Esophagus squamous epithelium (tissue), 5 donors: ENCODE results near the gene TMEM164. TPM values are rescaled to one million over a fixed set of nuclear protein-coding genes. Genes with fewer than 3 reads are reported as not detected.

Experiments used
- DNase-seq: peaks from one replicate; lab custom pipeline; 2025; lab: John Stamatoyannopoulos, UW
- H3K27ac ChIP-seq, 4 donors: fragments of 200-600 bp; sonication (generic); one replicate each; pipeline ENCODE4 v1.5.1; 2016 to 2019; ENCODE audit warnings: mild to moderate bottlenecking in 1 of 4
- H3K27me3 ChIP-seq, 4 donors: fragments of 200-600 bp; sonication (generic); 1 replicate in 3 of 4; 2 replicates in 1 of 4; pipeline versions ENCODE4 v1.5.1 to v1.6.0; 2017 to 2021; ENCODE audit warnings: antibody characterized with exemption in 1 of 4
- H3K36me3 ChIP-seq, 3 donors: fragments of 200-600 bp; sonication (generic); one replicate each; pipeline ENCODE4 v1.5.1; 2016 to 2019
- H3K4me1 ChIP-seq, 3 donors: fragments of 200-600 bp; sonication (generic); one replicate each; pipeline ENCODE4 v1.5.1; 2017 to 2019
- H3K4me3 ChIP-seq, 4 donors: fragments of 200-600 bp; sonication (generic); 1 replicate in 3 of 4; 2 replicates in 1 of 4; pipeline ENCODE4 v1.5.1; 2016 to 2019; ENCODE audit warnings: mild to moderate bottlenecking in 2 of 4, moderate library complexity in 1 of 4
- H3K9me3 ChIP-seq, 3 donors: fragments of 200-600 bp; sonication (generic); one replicate each; pipeline ENCODE4 v1.5.1; 2016 to 2019
- POLR2A ChIP-seq, 4 donors: fragments of 450-650 bp; IDR thresholded peaks; one replicate each; pipeline ENCODE4 v1.6.1; 2017; ENCODE audit warnings: antibody characterized with exemption in 4 of 4, mild to moderate bottlenecking in 4 of 4, moderate library complexity in 3 of 4
- WGBS, 2 donors: methylation state at CpG; one replicate each; pipeline ENCODE4 v1.1.5; 2018; 5-methylcytosine and 5-hydroxymethylcytosine counted together
- intact Hi-C: fragments of 100-400 bp; cut with DNase I; formaldehyde crosslinking; loops from one replicate; pipeline ENCODE4 v1.15.0; 2022
- total RNA-seq, 4 donors: library from RNA; depleted of rRNA; stranded (reverse); fragments of >200 nt; gene quantifications; one replicate each; pipeline ENCODE4 v1.1.0, GENCODE V29; 2016
- TF ChIP-seq, protein P1 (sequence below), 6 experiments: fragments of 450-650 bp in 4 of 6; fragments of 200-600 bp in 2 of 6; sonication (generic) in 2 of 6; IDR thresholded peaks; one replicate each; pipeline ENCODE4 v1.5.1; 2016 to 2019; ENCODE audit warnings: antibody characterized with exemption in 6 of 6, mild to moderate bottlenecking in 4 of 6, moderate library complexity in 4 of 6
- donor health status: DM: yes; HTN: yes; CAD: no.

Gene TMEM164
- total RNA-seq, 4 donors from 2014 or later, result 18.5 to 27.3 (median 23.6) TPM

DNA sequence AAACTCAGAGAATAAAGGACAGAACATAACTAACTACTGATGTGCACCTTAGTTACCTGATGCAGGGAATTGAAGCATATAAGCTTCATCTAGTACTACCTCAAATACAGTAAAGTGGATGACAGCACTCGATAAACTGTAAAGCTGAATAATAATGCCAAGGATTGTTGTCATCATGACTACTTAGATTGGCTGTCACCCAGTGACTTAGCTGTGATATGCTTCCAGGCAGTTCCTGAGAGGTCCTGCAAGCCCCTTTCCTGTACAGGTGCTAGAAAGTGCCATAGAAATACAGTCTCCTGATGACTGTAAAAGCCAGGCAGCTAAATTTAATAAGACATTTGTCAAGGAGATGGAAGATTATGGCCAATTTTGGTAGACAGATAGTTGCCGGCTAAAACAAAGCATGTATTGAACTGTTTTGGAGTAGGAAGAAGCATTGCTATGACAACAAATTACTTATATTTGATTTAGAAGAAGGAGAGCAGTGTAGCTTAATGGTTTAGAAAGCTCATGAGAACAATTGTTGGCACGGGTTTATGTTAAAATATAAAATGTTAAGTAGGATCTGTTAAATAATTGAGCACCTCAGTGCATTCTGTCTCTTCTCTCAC is 29.7 kb downstream of the TMEM164 start:
- H3K36me3 ChIP-seq, result no peaks in the 10 kb centered on the region
- intact Hi-C loops, result no loop called here
- peaks cover 0 to 20% (median 0%) of the 10 kb centered on the region in 3 donors for H3K4me1 ChIP-seq
- 16 to 41% methylated on average over 3 of the region's 3 CpGs for WGBS, 2 donors
- no peak for DNase-seq
- H3K4me3 ChIP-seq, result no peak overlapping the region
- no peaks in the 10 kb centered on the region for H3K27me3 ChIP-seq
- H3K9me3 ChIP-seq, result no peaks in the 10 kb centered on the region
- H3K27ac ChIP-seq, result no peak overlapping the region
- TF ChIP-seq, protein P1, sequence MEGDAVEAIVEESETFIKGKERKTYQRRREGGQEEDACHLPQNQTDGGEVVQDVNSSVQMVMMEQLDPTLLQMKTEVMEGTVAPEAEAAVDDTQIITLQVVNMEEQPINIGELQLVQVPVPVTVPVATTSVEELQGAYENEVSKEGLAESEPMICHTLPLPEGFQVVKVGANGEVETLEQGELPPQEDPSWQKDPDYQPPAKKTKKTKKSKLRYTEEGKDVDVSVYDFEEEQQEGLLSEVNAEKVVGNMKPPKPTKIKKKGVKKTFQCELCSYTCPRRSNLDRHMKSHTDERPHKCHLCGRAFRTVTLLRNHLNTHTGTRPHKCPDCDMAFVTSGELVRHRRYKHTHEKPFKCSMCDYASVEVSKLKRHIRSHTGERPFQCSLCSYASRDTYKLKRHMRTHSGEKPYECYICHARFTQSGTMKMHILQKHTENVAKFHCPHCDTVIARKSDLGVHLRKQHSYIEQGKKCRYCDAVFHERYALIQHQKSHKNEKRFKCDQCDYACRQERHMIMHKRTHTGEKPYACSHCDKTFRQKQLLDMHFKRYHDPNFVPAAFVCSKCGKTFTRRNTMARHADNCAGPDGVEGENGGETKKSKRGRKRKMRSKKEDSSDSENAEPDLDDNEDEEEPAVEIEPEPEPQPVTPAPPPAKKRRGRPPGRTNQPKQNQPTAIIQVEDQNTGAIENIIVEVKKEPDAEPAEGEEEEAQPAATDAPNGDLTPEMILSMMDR (IDR thresholded peaks at IDR 0.05), result no peak
- no peak for TF ChIP-seq POLR2A (IDR thresholded peaks at IDR 0.05)

DNA sequence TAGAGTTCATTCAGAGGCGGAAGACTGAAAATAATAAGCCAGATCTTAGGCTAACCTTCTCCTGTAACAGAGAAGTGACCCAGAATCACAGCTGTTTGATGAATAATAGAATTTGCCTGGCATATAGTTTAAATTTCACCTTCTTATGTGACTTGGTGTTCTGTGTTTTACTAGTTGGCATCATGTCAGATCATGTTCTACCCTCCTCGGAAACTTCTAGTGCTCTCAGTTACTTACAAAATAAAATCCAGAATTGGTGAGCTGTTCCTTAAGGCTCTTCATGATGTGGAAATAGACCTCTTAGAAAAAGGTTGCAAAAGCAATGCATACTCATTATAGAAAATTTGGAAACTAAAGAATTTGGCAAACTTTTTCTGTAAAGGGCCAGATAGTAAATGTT is 31.1 kb downstream of the TMEM164 start:
- Histone ChIP-seq H3K9me3 (no peaks in the 10 kb centered on the region), H3K27ac (no peak overlapping the region), H3K36me3 (no peaks in the 10 kb centered on the region), H3K4me3 (no peak overlapping the region), H3K27me3 (no peaks in the 10 kb centered on the region), H3K4me1 (peaks cover 0 to 16% (median 0%) of the 10 kb centered on the region in 3 donors)
- intact Hi-C loops, result no loop called here
- no peak for DNase-seq
- TF ChIP-seq, protein P1 (IDR thresholded peaks at IDR 0.05), result no peak
- TF ChIP-seq POLR2A (IDR thresholded peaks at IDR 0.05), result no peak
- 75 to 77% methylated on average over 2 of the region's 2 CpGs for WGBS, 2 donors

- Histone ChIP-seq H3K27ac (no peak overlapping the region), H3K9me3 (no peaks in the 10 kb centered on the region), H3K36me3 (no peaks in the 10 kb centered on the region), H3K27me3 (no peaks in the 10 kb centered on the region), H3K4me1 (peaks cover 0 to 16% (median 0%) of the 10 kb centered on the region in 3 donors), H3K4me3 (no peak overlapping the region)
- TF ChIP-seq, protein P1 (IDR thresholded peaks at IDR 0.05), result no peak
- TF ChIP-seq POLR2A (IDR thresholded peaks at IDR 0.05), result no peak
- 47 to 75% methylated on average over 3 of the region's 3 CpGs for WGBS, 2 donors
- intact Hi-C loops, result no loop called here
- no peak for DNase-seq
These were observed 33.5 kb downstream of the TMEM164 start for GRCh38 chrX:110036162-110037033.

GRCh38 chrX:110037178-110037577 is 34.3 kb downstream of the TMEM164 start:
- WGBS, 2 donors, result 49 to 63% methylated on average over 2 of the region's 2 CpGs
- TF ChIP-seq POLR2A (IDR thresholded peaks at IDR 0.05), result no peak
- TF ChIP-seq, protein P1 (IDR thresholded peaks at IDR 0.05), result no peak
- H3K4me1 ChIP-seq, result peaks cover 0 to 12% (median 0%) of the 10 kb centered on the region in 3 donors
- intact Hi-C loops, result no loop called here
- no peaks in the 10 kb centered on the region for H3K9me3 ChIP-seq
- no peak for DNase-seq
- H3K27ac ChIP-seq, result no peak overlapping the region
- H3K4me3 ChIP-seq, result no peak overlapping the region
- no peaks in the 10 kb centered on the region for H3K36me3 ChIP-seq
- H3K27me3 ChIP-seq, result no peaks in the 10 kb centered on the region

DNA sequence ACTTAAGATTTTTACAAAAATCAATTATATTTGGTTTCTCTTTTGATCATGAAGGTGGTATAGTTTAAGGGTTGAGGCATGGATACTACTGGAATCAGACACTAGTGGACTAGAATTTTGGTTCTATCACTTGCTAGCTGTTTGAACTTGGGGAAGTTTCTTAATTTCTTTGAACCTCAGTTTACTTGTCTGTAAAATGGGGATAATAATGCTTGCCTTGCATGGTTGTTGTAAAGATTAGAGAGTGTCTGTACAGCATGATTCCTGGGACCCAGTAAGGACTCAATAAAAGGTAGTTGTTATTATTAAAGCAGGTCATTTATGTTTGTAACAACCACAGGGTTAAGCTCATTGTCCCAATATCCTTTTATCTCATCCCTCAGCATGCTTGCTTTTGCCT is 36.0 kb downstream of the TMEM164 start:
- no peak for DNase-seq
- Histone ChIP-seq H3K9me3 (no peaks in the 10 kb centered on the region), H3K27ac (no peak overlapping the region), H3K27me3 (no peaks in the 10 kb centered on the region), H3K36me3 (no peaks in the 10 kb centered on the region), H3K4me1 (no peaks in the 10 kb centered on the region), H3K4me3 (no peak overlapping the region)
- intact Hi-C loops, result no loop called here
- TF ChIP-seq, protein P1 (IDR thresholded peaks at IDR 0.05), result no peak
- no peak for TF ChIP-seq POLR2A (IDR thresholded peaks at IDR 0.05)
